HCT116 (cell line): ENCODE data around the gene ARHGAP45. TPM values are rescaled to one million over a fixed set of nuclear protein-coding genes. Genes with fewer than 3 reads are reported as not detected.

Experiments
- ATAC-seq: fragments of 200-7000 bp; cut with Tn5 transposase; 2 replicates; pipeline ENCODE4 v1.9.1; 2020; ENCODE audit warnings: mild to moderate bottlenecking, moderate library complexity
- BruUV-seq: library from RNA; stranded (reverse); fragments of 400-500 nt; replicated peaks from 2 replicates; lab custom pipeline; 2021; lab: Mats Ljungman, UMichigan
- CTCF ChIA-PET: fragments of 300-600 bp; sonication (Branson Sonifier 250); formaldehyde crosslinking; loops from one replicate; lab custom pipeline; 2021; ENCODE audit warnings: antibody characterized with exemption; lab: Charles Lee
- POLR2A ChIA-PET: fragments of 300-600, 350-600 bp; sonication (Branson Sonifier 250); formaldehyde crosslinking; loops from one replicate; lab custom pipeline; 2021; ENCODE audit warnings: antibody characterized with exemption; lab: Charles Lee
- RAD21 ChIA-PET, 2 experiments: fragments of 300-600 bp; sonication (Branson Sonifier 250); formaldehyde crosslinking; loops; one replicate each; lab custom pipeline; 2023; ENCODE audit warnings: low total read pairs in 2 of 2; ENCODE audit not compliant: uncharacterized antibody in 2 of 2, unreplicated experiment in 2 of 2, low non-redundant PET in 1 of 2; lab: Charles Lee
- DNase-seq: peaks from one replicate; pipeline ENCODE4 v3.0.0-alpha.2; 2010; ENCODE audit warnings: low read depth, low spot score
- H2AFZ ChIP-seq: fragments of 200-600 bp; shearing (Covaris generic), sonication (generic); 2 replicates; pipeline ENCODE4 v1.6.1; 2017; ENCODE audit warnings: low read depth, mixed run types, mixed read lengths, antibody characterized with exemption, low read length; ENCODE audit not compliant: poor library complexity, severe bottlenecking
- H3K27ac ChIP-seq: 2 replicates; pipeline ENCODE4 v1.5.1; 2012; ENCODE audit warnings: low read depth, low read length
- H3K27me3 ChIP-seq: fragments of 200-600 bp; sonication (generic); 2 replicates; pipeline ENCODE4 v1.6.1; 2016; ENCODE audit warnings: mixed run types, low read length, mixed read lengths; ENCODE audit not compliant: insufficient read depth
- H3K36me3 ChIP-seq, 2 experiments: fragments of 200-500 bp in 1 of 2; fragments of 200-600 bp in 1 of 2; sonication (Bioruptor generic) in 1 of 2; sonication (generic) in 1 of 2; 2 replicates each; pipeline versions ENCODE4 v1.5.1 to v1.6.1; 2014 to 2016; ENCODE audit warnings: low read length in 2 of 2, inconsistent platforms in 1 of 2, mixed read lengths in 1 of 2, mixed run types in 1 of 2; ENCODE audit not compliant: insufficient read depth in 2 of 2, control insufficient read depth in 1 of 2
- H3K4me1 ChIP-seq, 2 experiments: fragments of 200-600 bp in 1 of 2; sonication (generic) in 1 of 2; 2 replicates each; pipeline versions ENCODE4 v1.5.1 to v1.6.1; 2012 to 2017; ENCODE audit warnings: low read length in 2 of 2, inconsistent platforms in 1 of 2, mild to moderate bottlenecking in 1 of 2, mixed read lengths in 1 of 2, mixed run types in 1 of 2, moderate library complexity in 1 of 2; ENCODE audit not compliant: insufficient read depth in 2 of 2, control insufficient read depth in 1 of 2
- H3K4me2 ChIP-seq: fragments of 200-600 bp; sonication (generic); 2 replicates; pipeline ENCODE4 v1.6.1; 2017; ENCODE audit warnings: mixed run types, low read length, mixed read lengths
- H3K4me3 ChIP-seq, 2 experiments: fragments of 200-600 bp in 1 of 2; sonication (generic) in 1 of 2; replicated peaks in 1 of 2; 2 replicates each; pipeline ENCODE4 v1.5.1; 2011 to 2016; ENCODE audit warnings: low read length in 2 of 2, control low read depth in 1 of 2, low read depth in 1 of 2, mild to moderate bottlenecking in 1 of 2, mixed read lengths in 1 of 2, mixed run types in 1 of 2
- H3K79me2 ChIP-seq: fragments of 200-600 bp; sonication (generic); 2 replicates; pipeline ENCODE4 v1.6.1; 2017; ENCODE audit warnings: mild to moderate bottlenecking, mixed run types, low read length, moderate library complexity, mixed read lengths; ENCODE audit not compliant: insufficient read depth
- H3K9ac ChIP-seq: fragments of 200-600 bp; sonication (generic); 2 replicates; pipeline ENCODE4 v1.6.1; 2016; ENCODE audit warnings: low read length, mixed read lengths
- H3K9me2 ChIP-seq: fragments of 200-600 bp; sonication (generic), shearing (Covaris generic); 2 replicates; pipeline ENCODE4 v1.6.1; 2017; ENCODE audit warnings: mixed run types, mild to moderate bottlenecking, moderate library complexity; ENCODE audit not compliant: insufficient read depth
- H3K9me3 ChIP-seq, 2 experiments: fragments of 200-500 bp in 1 of 2; fragments of 200-600 bp in 1 of 2; sonication (Bioruptor generic) in 1 of 2; sonication (generic) in 1 of 2; 2 replicates each; pipeline ENCODE4 v1.6.1; 2014 to 2017; ENCODE audit warnings: low read length in 2 of 2, mixed read lengths in 2 of 2, inconsistent platforms in 1 of 2, low read depth in 1 of 2, mild to moderate bottlenecking in 1 of 2, mixed run types in 1 of 2, moderate library complexity in 1 of 2; ENCODE audit not compliant: control insufficient read depth in 1 of 2, insufficient read depth in 1 of 2
- H4K20me1 ChIP-seq: fragments of 200-600 bp; sonication (generic), shearing (Covaris generic); 2 replicates; pipeline ENCODE4 v1.6.1; 2017; ENCODE audit warnings: mixed run types, mild to moderate bottlenecking, moderate library complexity; ENCODE audit not compliant: insufficient read depth
- ATF3 ChIP-seq: IDR thresholded peaks from 2 replicates; pipeline ENCODE4 v1.6.1; 2012
- CEBPB ChIP-seq: IDR thresholded peaks from 2 replicates; pipeline ENCODE4 v1.6.1; 2012; ENCODE audit warnings: low read depth
- CTCF ChIP-seq, 3 experiments: fragments of 200-600 bp in 1 of 3; sonication (generic) in 1 of 3; IDR thresholded peaks in 2 of 3; conservative IDR thresholded peaks in 1 of 3; 2 replicates each; pipeline ENCODE4 v1.5.1; 2012 to 2017; ENCODE audit warnings: low read depth in 2 of 3, low read length in 2 of 3, antibody characterized with exemption in 1 of 3, borderline replicate concordance in 1 of 3, control low read depth in 1 of 3, mild to moderate bottlenecking in 1 of 3, mixed read lengths in 1 of 3, mixed run types in 1 of 3, moderate library complexity in 1 of 3; ENCODE audit not compliant: insufficient read depth in 1 of 3
- ELF1 ChIP-seq: IDR thresholded peaks from 2 replicates; pipeline ENCODE4 v1.6.1; 2012; ENCODE audit warnings: low read depth, borderline replicate concordance
- EZH2 ChIP-seq: fragments of 200-600 bp; sonication (generic); IDR thresholded peaks from 2 replicates; pipeline ENCODE4 v1.6.1; 2017; ENCODE audit warnings: antibody characterized with exemption, mixed run types
- FOSL1 ChIP-seq: IDR thresholded peaks from 2 replicates; pipeline ENCODE4 v1.6.1; 2012; ENCODE audit warnings: low read depth
- MAX ChIP-seq: IDR thresholded peaks from 2 replicates; pipeline ENCODE4 v1.6.1; 2012
- POLR2A ChIP-seq: IDR thresholded peaks from 2 replicates; pipeline ENCODE4 v1.7.0; 2011; ENCODE audit warnings: borderline replicate concordance; ENCODE audit not compliant: insufficient read depth, insufficient read length; ENCODE audit errors: extremely low read depth
- POLR2AphosphoS5 ChIP-seq: IDR thresholded peaks from 2 replicates; pipeline ENCODE4 v1.6.1; 2011; ENCODE audit warnings: mild to moderate bottlenecking, low read depth, low read length, moderate library complexity
- REST ChIP-seq: IDR thresholded peaks from 2 replicates; pipeline ENCODE4 v1.6.1; 2012; ENCODE audit warnings: low read depth
- SP1 ChIP-seq: IDR thresholded peaks from 2 replicates; pipeline ENCODE4 v1.6.1; 2012; ENCODE audit warnings: low read depth
- ZBTB33 ChIP-seq: IDR thresholded peaks from 2 replicates; pipeline ENCODE4 v1.6.1; 2011; ENCODE audit warnings: mild to moderate bottlenecking, low read length, moderate library complexity; ENCODE audit not compliant: insufficient replicate concordance; ENCODE audit errors: extremely low read depth
- ZFX ChIP-seq: fragments of 450-650 bp; IDR thresholded peaks from 2 replicates; pipeline ENCODE4 v1.6.1; 2017
- ZNF274 ChIP-seq: fragments of 200-500 bp; sonication (Bioruptor generic); IDR thresholded peaks from 2 replicates; pipeline ENCODE4 v1.6.1; 2014; ENCODE audit warnings: mild to moderate bottlenecking, low read depth, low read length, inconsistent platforms
- intact Hi-C: fragments of 100-400 bp; cut with micrococcal nuclease; formaldehyde crosslinking; loops from 2 replicates; pipeline ENCODE4 v1.10.0; 2022
- total RNA-seq: library from RNA; stranded (reverse); gene quantifications from one replicate; pipeline ENCODE4 v1.2.1, GENCODE V29; 2021; ENCODE audit not compliant: unreplicated experiment

The ARHGAP45 gene
- total RNA-seq, 1 experiment from 2014 or later, result 30.4 TPM

- no peak for ATAC-seq
- TF ChIP-seq ZBTB33 (no peak), CEBPB (no peak), MAX (no peak), POLR2AphosphoS5 (no peak), REST (no peak), ELF1 (no peak), FOSL1 (no peak), ZFX (no peak), POLR2A (no peak), ZNF274 (no peak), ATF3 (no peak), CTCF (IDR thresholded peaks at IDR 0.05 in 2 of 3, conservative IDR thresholded peaks at IDR 0.05 in 1 of 3; ENCODE audit: borderline replicate concordance in 1 of 3, insufficient read depth in 1 of 3, low read depth in 2 of 3, low read length in 2 of 3) (no peak), SP1 (no peak), EZH2 (no peak)
- peaks cover 23% of the 10 kb centered on the region; the same call in 1 of the 2 replicates for H3K79me2 ChIP-seq
These were observed 69.2 kb downstream of the ARHGAP45 start for GRCh38 chr19:1136201-1136600.

More at GRCh38 chr19:1136201-1136600, 69.2 kb downstream of the ARHGAP45 start:
- ChIA-PET CTCF (no interaction called here), POLR2A (no interaction called here), RAD21 (no interaction called here)
- Histone ChIP-seq H3K9me3 (no peaks in the 10 kb centered on the region), H4K20me1 (no peaks in the 10 kb centered on the region), H3K9me2 (no peaks in the 10 kb centered on the region), H3K36me3 (peaks cover 0 to 8% of the 10 kb centered on the region in 2 experiments; a peak in 1 of 4 replicates), H3K9ac (no peak overlapping the region), H3K4me1 (peaks cover 0 to 4% of the 10 kb centered on the region in 2 experiments; a peak in 1 of 4 replicates), H3K4me3 (no peak overlapping the region), H3K4me2 (no peak overlapping the region), H2AFZ (no peak overlapping the region), H3K27me3 (no peaks in the 10 kb centered on the region), H3K27ac (peak overlapping the region; percentile 18; the same call in 1 of the 2 replicates)
- DNase-seq, result no peak
- BruUV-seq, result no TSS peak
- intact Hi-C loops, result no loop called here
